ENCODE data around the gene EHMT1.

DNA sequence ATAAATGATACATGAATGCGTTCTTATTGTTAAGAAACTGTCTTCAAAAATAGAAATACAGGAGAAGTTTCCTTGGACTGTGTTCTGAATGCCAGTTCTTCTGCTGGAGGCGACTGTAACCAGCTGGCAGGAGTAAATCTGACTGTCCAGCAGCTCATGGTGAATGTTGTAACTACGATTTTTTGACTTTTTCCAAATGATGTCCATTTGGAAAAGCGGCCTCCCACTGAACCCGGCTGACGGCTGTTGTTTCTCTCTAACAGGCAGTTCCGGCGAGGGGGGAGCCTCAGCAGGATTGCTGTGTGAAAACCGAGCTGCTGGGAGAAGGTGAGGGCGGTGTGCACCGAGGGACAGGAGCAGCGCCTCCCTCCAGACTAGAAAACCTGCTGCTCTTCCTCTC, 91.9 kb downstream of the EHMT1 start:
- TF ChIP-seq STAT3 (IDR thresholded peaks at IDR 0.05; ENCODE audit: low read depth, low read length) (no peak), CBX5 (IDR thresholded peaks at IDR 0.05; ENCODE audit: low read depth) (no peak), HCFC1 (IDR thresholded peaks at IDR 0.05; ENCODE audit: low read length) (no peak)
- TF ChIP-seq, protein P1, sequence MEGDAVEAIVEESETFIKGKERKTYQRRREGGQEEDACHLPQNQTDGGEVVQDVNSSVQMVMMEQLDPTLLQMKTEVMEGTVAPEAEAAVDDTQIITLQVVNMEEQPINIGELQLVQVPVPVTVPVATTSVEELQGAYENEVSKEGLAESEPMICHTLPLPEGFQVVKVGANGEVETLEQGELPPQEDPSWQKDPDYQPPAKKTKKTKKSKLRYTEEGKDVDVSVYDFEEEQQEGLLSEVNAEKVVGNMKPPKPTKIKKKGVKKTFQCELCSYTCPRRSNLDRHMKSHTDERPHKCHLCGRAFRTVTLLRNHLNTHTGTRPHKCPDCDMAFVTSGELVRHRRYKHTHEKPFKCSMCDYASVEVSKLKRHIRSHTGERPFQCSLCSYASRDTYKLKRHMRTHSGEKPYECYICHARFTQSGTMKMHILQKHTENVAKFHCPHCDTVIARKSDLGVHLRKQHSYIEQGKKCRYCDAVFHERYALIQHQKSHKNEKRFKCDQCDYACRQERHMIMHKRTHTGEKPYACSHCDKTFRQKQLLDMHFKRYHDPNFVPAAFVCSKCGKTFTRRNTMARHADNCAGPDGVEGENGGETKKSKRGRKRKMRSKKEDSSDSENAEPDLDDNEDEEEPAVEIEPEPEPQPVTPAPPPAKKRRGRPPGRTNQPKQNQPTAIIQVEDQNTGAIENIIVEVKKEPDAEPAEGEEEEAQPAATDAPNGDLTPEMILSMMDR (IDR thresholded peaks at IDR 0.05 in 2 of 3, conservative IDR thresholded peaks at IDR 0.05 in 1 of 3; ENCODE audit: control insufficient read depth in 2 of 3, extremely low read depth in 1 of 3, insufficient read depth in 1 of 3, low read depth in 3 of 3, low read length in 3 of 3), result no peak
- TF ChIP-seq, protein P2, sequence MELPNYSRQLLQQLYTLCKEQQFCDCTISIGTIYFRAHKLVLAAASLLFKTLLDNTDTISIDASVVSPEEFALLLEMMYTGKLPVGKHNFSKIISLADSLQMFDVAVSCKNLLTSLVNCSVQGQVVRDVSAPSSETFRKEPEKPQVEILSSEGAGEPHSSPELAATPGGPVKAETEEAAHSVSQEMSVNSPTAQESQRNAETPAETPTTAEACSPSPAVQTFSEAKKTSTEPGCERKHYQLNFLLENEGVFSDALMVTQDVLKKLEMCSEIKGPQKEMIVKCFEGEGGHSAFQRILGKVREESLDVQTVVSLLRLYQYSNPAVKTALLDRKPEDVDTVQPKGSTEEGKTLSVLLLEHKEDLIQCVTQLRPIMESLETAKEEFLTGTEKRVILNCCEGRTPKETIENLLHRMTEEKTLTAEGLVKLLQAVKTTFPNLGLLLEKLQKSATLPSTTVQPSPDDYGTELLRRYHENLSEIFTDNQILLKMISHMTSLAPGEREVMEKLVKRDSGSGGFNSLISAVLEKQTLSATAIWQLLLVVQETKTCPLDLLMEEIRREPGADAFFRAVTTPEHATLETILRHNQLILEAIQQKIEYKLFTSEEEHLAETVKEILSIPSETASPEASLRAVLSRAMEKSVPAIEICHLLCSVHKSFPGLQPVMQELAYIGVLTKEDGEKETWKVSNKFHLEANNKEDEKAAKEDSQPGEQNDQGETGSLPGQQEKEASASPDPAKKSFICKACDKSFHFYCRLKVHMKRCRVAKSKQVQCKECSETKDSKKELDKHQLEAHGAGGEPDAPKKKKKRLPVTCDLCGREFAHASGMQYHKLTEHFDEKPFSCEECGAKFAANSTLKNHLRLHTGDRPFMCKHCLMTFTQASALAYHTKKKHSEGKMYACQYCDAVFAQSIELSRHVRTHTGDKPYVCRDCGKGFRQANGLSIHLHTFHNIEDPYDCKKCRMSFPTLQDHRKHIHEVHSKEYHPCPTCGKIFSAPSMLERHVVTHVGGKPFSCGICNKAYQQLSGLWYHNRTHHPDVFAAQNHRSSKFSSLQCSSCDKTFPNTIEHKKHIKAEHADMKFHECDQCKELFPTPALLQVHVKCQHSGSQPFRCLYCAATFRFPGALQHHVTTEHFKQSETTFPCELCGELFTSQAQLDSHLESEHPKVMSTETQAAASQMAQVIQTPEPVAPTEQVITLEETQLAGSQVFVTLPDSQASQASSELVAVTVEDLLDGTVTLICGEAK (IDR thresholded peaks at IDR 0.05; ENCODE audit: borderline replicate concordance), result no peak

All from GM12878 (cell line).